GM23248 (cell line): ENCODE data around the gene KIF6. TPM values are rescaled to one million over a fixed set of nuclear protein-coding genes. Genes with fewer than 3 reads are reported as not detected.

ENCODE experiments used
- DNase-seq: peaks from one replicate; pipeline ENCODE4 v3.0.0-alpha.2; 2015
- H2AFZ ChIP-seq: fragments of 200-600 bp; sonication (generic); 2 replicates; pipeline ENCODE4 v1.6.1; 2016; ENCODE audit warnings: antibody characterized with exemption
- H3F3A ChIP-seq: fragments of 200-600 bp; sonication (generic); 2 replicates; pipeline ENCODE4 v1.6.1; 2016; ENCODE audit warnings: mild to moderate bottlenecking, antibody characterized with exemption, mixed run types; ENCODE audit not compliant: insufficient read depth
- H3K27ac ChIP-seq: fragments of 200-600 bp; sonication (generic); 2 replicates; pipeline ENCODE4 v1.5.1; 2016; ENCODE audit warnings: mild to moderate bottlenecking
- H3K27me3 ChIP-seq: fragments of 200-600 bp; sonication (generic); replicated peaks from 2 replicates; pipeline ENCODE4 v1.6.1; 2016; ENCODE audit warnings: mild to moderate bottlenecking; ENCODE audit not compliant: insufficient read depth
- H3K36me3 ChIP-seq: fragments of 200-600 bp; sonication (generic); 2 replicates; pipeline ENCODE4 v1.6.1; 2016; ENCODE audit warnings: low read depth, mild to moderate bottlenecking
- H3K4me1 ChIP-seq: fragments of 200-600 bp; sonication (generic); 2 replicates; pipeline ENCODE4 v1.6.1; 2016; ENCODE audit warnings: mild to moderate bottlenecking; ENCODE audit not compliant: insufficient read depth
- H3K4me2 ChIP-seq: fragments of 200-600 bp; sonication (generic); one replicate; pipeline ENCODE4 v1.6.1; 2016; ENCODE audit warnings: mild to moderate bottlenecking; ENCODE audit not compliant: unreplicated experiment
- H3K4me3 ChIP-seq: fragments of 200-600 bp; sonication (generic); 2 replicates; pipeline ENCODE4 v1.5.1; 2016; ENCODE audit warnings: mild to moderate bottlenecking
- H3K79me2 ChIP-seq: fragments of 200-600 bp; sonication (generic); 2 replicates; pipeline ENCODE4 v1.6.1; 2016; ENCODE audit warnings: mild to moderate bottlenecking; ENCODE audit not compliant: insufficient read depth
- H3K9ac ChIP-seq: fragments of 200-600 bp; sonication (generic); 2 replicates; pipeline ENCODE4 v1.6.1; 2016; ENCODE audit warnings: mild to moderate bottlenecking
- H3K9me2 ChIP-seq: fragments of 200-600 bp; sonication (generic); 2 replicates; pipeline ENCODE4 v1.6.1; 2016; ENCODE audit warnings: mixed run types, mild to moderate bottlenecking, moderate library complexity; ENCODE audit not compliant: insufficient read depth
- H3K9me3 ChIP-seq: fragments of 200-600 bp; sonication (generic); one replicate; pipeline ENCODE4 v1.6.1; 2017; ENCODE audit warnings: low read depth
- H4K20me1 ChIP-seq: fragments of 200-600 bp; sonication (generic); 2 replicates; pipeline ENCODE4 v1.6.0; 2016; ENCODE audit not compliant: insufficient read depth
- EZH2 ChIP-seq: fragments of 200-600 bp; sonication (generic); IDR thresholded peaks from 2 replicates; pipeline ENCODE4 v1.6.1; 2018; ENCODE audit warnings: antibody characterized with exemption, mild to moderate bottlenecking; ENCODE audit not compliant: insufficient read depth, poor library complexity, severe bottlenecking
- EZH2phosphoT487 ChIP-seq: fragments of 200-600 bp; sonication (generic); IDR thresholded peaks from 2 replicates; pipeline ENCODE4 v1.6.1; 2018; ENCODE audit warnings: antibody characterized with exemption, moderate library complexity, mild to moderate bottlenecking, low read depth; ENCODE audit not compliant: insufficient read depth
- WGBS, 2 experiments: methylation state at CpG; one replicate each; pipeline ENCODE4 v1.1.6; 2015 to 2017; ENCODE audit warnings: low lambda C conversion rate in 2 of 2, low coverage in 1 of 2; ENCODE audit errors: missing lambda C conversion rate in 2 of 2; 5-methylcytosine and 5-hydroxymethylcytosine counted together
- in situ Hi-C: fragments of 300-500 bp; cut with MboI; formaldehyde crosslinking; loops from 2 replicates; pipeline ENCODE4 v1.15.0; 2020
- polyA plus RNA-seq: library from polyadenylated mRNA; unstranded; fragments of >200 nt; fragmentation: Nextera tagmentation; extraction: Ambion mirVana; gene quantifications from 2 replicates; pipeline ENCODE4 v1.2.1, GENCODE V29; 2016
- total RNA-seq: library from RNA; depleted of rRNA; stranded (reverse); fragments of >200 nt; shearing (Covaris generic); gene quantifications from 2 replicates; pipeline ENCODE4 v1.2.3, GENCODE V29; 2014

KIF6 gene
- total and polyA plus RNA-seq, 2 experiments from 2014 or later: 0.22 to 0.91 TPM

DNA sequence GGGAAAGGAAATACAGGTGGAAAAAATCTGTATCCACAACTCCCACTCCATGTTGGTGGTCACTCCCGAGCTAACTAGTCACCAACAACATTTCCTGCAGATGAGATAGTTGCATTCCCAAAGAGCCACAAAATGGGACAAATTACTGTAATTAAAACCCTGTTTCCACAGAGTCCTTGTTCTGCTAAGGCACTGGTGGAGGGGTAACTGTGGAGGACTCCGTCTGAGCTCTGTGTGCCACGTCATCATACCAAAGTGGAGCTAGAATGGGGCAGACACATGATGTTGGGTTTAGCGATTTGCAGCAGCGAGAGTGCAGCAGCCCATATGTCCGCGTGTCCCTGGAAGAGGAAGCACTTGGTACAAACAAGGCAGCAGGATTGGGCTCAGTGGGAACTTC lies 230.2 kb downstream of the KIF6 start:
- no peaks in the 10 kb centered on the region for H3K79me2 ChIP-seq
- WGBS, 2 experiments: 88 to 91% methylated on average over 7 of the region's 7 CpGs
- H3K9me2 ChIP-seq: no peaks in the 10 kb centered on the region
- no peak for TF ChIP-seq EZH2phosphoT487
- no peak for TF ChIP-seq EZH2
- 0 out of 2 replicates have a peak, but pooled peaks cover 8% of the 10 kb centered on the region for H3F3A ChIP-seq
- no peak overlapping the region for H3K4me3 ChIP-seq
- no peak overlapping the region for H3K9ac ChIP-seq
- no peak overlapping the region for H2AFZ ChIP-seq
- H3K27ac ChIP-seq: no peak overlapping the region
- no peaks in the 10 kb centered on the region for H3K36me3 ChIP-seq
- peaks cover 15% of the 10 kb centered on the region; the same call in 1 of the 2 replicates for H3K4me1 ChIP-seq
- no peaks in the 10 kb centered on the region for H4K20me1 ChIP-seq
- no peak for DNase-seq
- H3K27me3 ChIP-seq: no peaks in the 10 kb centered on the region
- H3K9me3 ChIP-seq: no peaks in the 10 kb centered on the region
- H3K4me2 ChIP-seq: no peak overlapping the region
- in situ Hi-C loops: no loop called here

DNA sequence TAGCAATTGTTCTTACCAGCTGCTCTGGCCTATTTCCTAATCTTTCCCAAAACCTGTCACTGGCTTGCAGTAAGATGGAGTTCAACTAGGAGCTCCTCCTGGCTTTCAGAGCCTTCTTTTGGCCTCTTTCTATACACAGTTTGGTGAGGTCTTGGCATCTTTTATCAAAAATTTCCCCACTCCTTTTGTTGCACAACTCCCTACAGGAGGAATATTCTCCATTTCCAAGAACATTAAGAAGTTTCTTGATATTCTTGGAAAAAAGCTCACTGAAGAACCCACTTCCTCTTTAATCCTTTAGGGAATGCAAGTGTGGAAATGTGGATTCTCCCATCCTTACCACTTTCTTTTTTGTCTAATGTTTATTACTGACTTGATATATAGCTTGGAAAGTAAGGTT lies 231.4 kb downstream of the KIF6 start:
- Histone ChIP-seq H4K20me1 (no peaks in the 10 kb centered on the region), H3K27ac (no peak overlapping the region), H3K9me2 (no peaks in the 10 kb centered on the region), H3K4me2 (no peak overlapping the region), H3F3A (0 out of 2 replicates have a peak, but pooled peaks cover 8% of the 10 kb centered on the region), H3K36me3 (no peaks in the 10 kb centered on the region), H3K9ac (no peak overlapping the region), H3K4me1 (peaks cover 15% of the 10 kb centered on the region; the same call in 1 of the 2 replicates), H3K9me3 (no peaks in the 10 kb centered on the region), H3K4me3 (no peak overlapping the region), H3K79me2 (no peaks in the 10 kb centered on the region), H2AFZ (no peak overlapping the region), H3K27me3 (no peaks in the 10 kb centered on the region)
- DNase-seq: peak; percentile 9
- TF ChIP-seq EZH2phosphoT487 (no peak), EZH2 (no peak)
- in situ Hi-C loops: no loop called here

DNA sequence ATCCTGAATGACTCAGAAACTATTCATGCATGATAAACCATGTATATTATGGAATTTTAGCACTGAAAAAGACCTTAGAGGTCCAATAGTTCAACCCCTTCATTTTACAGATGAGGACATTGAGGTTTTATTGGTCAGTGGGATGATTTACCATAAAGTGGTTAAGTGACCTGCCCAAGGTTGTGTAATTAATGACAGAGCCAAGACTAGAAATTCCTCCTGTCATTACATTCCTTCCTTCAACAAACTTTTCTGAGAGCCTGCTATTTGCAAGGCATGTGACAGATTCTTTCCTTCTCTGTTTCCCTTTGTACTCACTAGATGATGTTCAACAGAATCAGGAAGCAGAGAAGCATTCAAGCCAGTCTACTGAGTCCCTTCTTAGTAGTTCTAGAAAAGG lies 232.0 kb downstream of the KIF6 start:
- Histone ChIP-seq H3K4me3 (no peak overlapping the region), H3K79me2 (no peaks in the 10 kb centered on the region), H4K20me1 (no peaks in the 10 kb centered on the region), H2AFZ (no peak overlapping the region), H3K4me2 (no peak overlapping the region), H3K4me1 (peaks cover 15% of the 10 kb centered on the region; the same call in 1 of the 2 replicates), H3K27ac (no peak overlapping the region), H3K9me2 (no peaks in the 10 kb centered on the region), H3K27me3 (no peaks in the 10 kb centered on the region), H3F3A (0 out of 2 replicates have a peak, but pooled peaks cover 8% of the 10 kb centered on the region), H3K36me3 (no peaks in the 10 kb centered on the region), H3K9ac (no peak overlapping the region), H3K9me3 (no peaks in the 10 kb centered on the region)
- peak; percentile 12 for DNase-seq
- no peak for TF ChIP-seq EZH2
- in situ Hi-C loops: no loop called here

DNA sequence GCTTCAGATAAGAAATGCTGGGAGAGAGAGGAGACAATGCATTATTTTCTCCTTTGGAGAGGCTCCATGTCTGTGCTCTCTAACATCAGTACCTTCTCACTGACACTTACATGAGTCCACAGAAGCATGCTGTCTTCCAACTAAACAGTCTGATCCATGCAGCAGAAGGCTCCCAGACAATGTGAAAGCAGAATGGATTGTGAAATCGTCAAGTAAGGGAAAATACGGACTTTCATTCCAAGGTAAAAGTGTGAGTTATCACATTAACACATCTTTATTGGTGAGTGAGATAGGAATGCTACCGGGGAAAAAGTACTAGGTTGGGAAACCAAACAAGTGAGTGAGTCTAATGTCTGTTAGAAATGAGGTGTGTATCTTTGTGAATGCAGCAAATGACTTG lies 235.1 kb downstream of the KIF6 start:
- Histone ChIP-seq H4K20me1 (no peaks in the 10 kb centered on the region), H3K27me3 (no peaks in the 10 kb centered on the region), H3K79me2 (no peaks in the 10 kb centered on the region), H3K27ac (no peak overlapping the region), H3K4me2 (no peak overlapping the region), H3K9me3 (no peaks in the 10 kb centered on the region), H2AFZ (no peak overlapping the region), H3K4me1 (peaks cover 10% of the 10 kb centered on the region; the same call in 1 of the 2 replicates), H3K9ac (no peak overlapping the region), H3K4me3 (no peak overlapping the region), H3F3A (0 out of 2 replicates have a peak, but pooled peaks cover 8% of the 10 kb centered on the region), H3K36me3 (no peaks in the 10 kb centered on the region), H3K9me2 (no peaks in the 10 kb centered on the region)
- DNase-seq: no peak
- TF ChIP-seq EZH2: no peak
- no peak for TF ChIP-seq EZH2phosphoT487
- in situ Hi-C loops: no loop called here
- WGBS, 2 experiments: 87 to 93% methylated on average over 3 of the region's 3 CpGs

DNA sequence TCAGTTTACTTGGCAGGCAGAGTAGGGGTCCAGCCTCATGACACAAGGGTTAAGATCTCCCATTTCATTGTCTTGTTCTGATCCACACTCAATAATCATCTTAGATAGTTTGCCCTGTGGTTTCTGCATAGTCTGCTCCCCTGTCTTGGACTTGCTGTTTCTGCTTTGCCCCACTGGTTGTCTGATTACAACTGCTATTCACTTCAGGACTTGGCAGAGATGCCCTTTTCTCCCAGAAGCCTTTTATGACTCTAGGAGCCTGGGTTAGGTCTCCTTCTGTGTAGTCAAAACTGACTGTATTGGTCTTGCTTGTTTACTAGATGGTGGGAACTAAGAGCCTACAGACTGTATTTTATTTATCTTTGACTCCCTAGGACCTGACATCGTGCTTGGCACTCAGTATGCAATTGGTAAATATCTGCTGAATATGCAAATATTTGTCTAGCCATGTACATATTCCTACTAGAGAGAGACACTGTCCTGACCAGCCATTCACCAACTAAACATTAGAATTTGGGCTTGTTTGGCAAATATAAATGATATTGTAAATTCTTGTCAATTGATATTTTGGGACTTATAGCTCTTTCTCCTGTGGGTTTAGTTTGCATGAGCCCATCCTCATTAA lies 236.8 kb downstream of the KIF6 start:
- 0 out of 2 replicates have a peak, but pooled peaks cover 4% of the 10 kb centered on the region for H3K4me1 ChIP-seq
- no peak overlapping the region for H3K27ac ChIP-seq
- H3K36me3 ChIP-seq: no peaks in the 10 kb centered on the region
- H3K9ac ChIP-seq: no peak overlapping the region
- H3K4me2 ChIP-seq: no peak overlapping the region
- no peak overlapping the region for H2AFZ ChIP-seq
- no peaks in the 10 kb centered on the region for H3K27me3 ChIP-seq
- 0 out of 2 replicates have a peak, but pooled peaks cover 7% of the 10 kb centered on the region for H3F3A ChIP-seq
- H3K79me2 ChIP-seq: no peaks in the 10 kb centered on the region
- H4K20me1 ChIP-seq: no peaks in the 10 kb centered on the region
- TF ChIP-seq EZH2: no peak
- no peak for TF ChIP-seq EZH2phosphoT487
- DNase-seq: no peak
- H3K9me2 ChIP-seq: no peaks in the 10 kb centered on the region
- WGBS, 2 experiments: 88 to 89% methylated on average over 1 of the region's 1 CpG
- in situ Hi-C loops: no loop called here
- H3K9me3 ChIP-seq: no peaks in the 10 kb centered on the region
- no peak overlapping the region for H3K4me3 ChIP-seq
